B cell (primary cell): ENCODE data around the gene SLC12A7.

Source experiments
- CTCF ChIP-seq: fragments of 200-600 bp; IDR thresholded peaks from one replicate; pipeline ENCODE4 v1.8.0; 2022; ENCODE audit warnings: antibody characterized with exemption, mild to moderate bottlenecking
- EZH2 ChIP-seq: IDR thresholded peaks from 2 replicates; pipeline ENCODE4 v1.6.1; 2012; ENCODE audit warnings: borderline replicate concordance, low read depth, mild to moderate bottlenecking, moderate library complexity, low read length; ENCODE audit not compliant: insufficient read depth, poor library complexity, severe bottlenecking

DNA sequence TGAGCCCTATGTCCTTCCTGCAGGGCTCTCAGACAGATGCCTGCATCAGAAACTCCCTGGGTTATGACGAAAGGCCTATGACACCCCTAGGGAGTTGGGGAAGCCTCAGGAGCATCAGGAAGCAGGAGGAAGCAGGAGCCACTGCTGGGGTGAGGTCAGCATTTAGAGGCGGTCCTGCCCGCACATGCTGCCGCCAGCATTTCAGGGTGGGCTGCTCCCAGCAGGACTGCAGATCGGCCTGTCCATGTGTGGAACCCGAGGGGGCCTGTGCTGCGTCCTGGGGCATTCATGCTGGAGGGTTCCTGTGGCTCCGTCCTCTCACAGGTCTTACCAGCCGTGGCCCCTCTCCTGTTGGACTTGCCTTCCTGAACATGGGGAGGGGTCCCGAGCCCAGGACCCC is 96.4 kb downstream of the SLC12A7 start:
- no peak for TF ChIP-seq CTCF
- TF ChIP-seq EZH2, result no peak
